Renal pelvis (tissue), 4 donors: ENCODE data around the gene ALG5. TPM values are rescaled to one million over a fixed set of nuclear protein-coding genes. Genes with fewer than 3 reads are reported as not detected.

Experiments used
- DNase-seq: peaks from one replicate; pipeline ENCODE4 v3.0.0-alpha.2; 2013
- polyA plus RNA-seq, 3 donors: library from polyadenylated mRNA; unstranded; fragments of 120-200 nt; gene quantifications; one replicate each; pipeline ENCODE4 v1.2.1, GENCODE V29; 2013; ENCODE audit not compliant: insufficient read length in 3 of 3

Gene ALG5
- polyA plus RNA-seq, 3 donors, result 49.5 to 58.6 (median 55.2) TPM

- no peak for DNase-seq
These were observed 6.8 kb downstream of the ALG5 start for GRCh38 chr13:36992362-36992761.

GRCh38 chr13:36986462-36987240 lies 12.5 kb downstream of the ALG5 start:
- no peak for DNase-seq

- DNase-seq, result peak; percentile 42
These were observed 17.9 kb downstream of the ALG5 start for GRCh38 chr13:36981156-36981743.

- DNase-seq, result no peak
These were observed 19.6 kb downstream of the ALG5 start for GRCh38 chr13:36979361-36980050.

GRCh38 chr13:36975172-36975571 lies 24.0 kb downstream of the ALG5 start:
- no peak for DNase-seq

- no peak for DNase-seq
These were observed 25.4 kb downstream of the ALG5 start for GRCh38 chr13:36973621-36974295.

GRCh38 chr13:36973009-36973408 lies 26.1 kb downstream of the ALG5 start:
- DNase-seq, result no peak

GRCh38 chr13:36966404-36966803 lies 32.7 kb downstream of the ALG5 start:
- DNase-seq, result no peak

- DNase-seq, result peak; percentile 2
These were observed 33.4 kb downstream of the ALG5 start for GRCh38 chr13:36965767-36966166.

GRCh38 chr13:36959456-36960116 lies 39.6 kb downstream of the ALG5 start:
- no peak for DNase-seq

GRCh38 chr13:36954542-36954941 lies 44.6 kb downstream of the ALG5 start:
- no peak for DNase-seq

GRCh38 chr13:36950920-36951319 lies 48.2 kb downstream of the ALG5 start:
- DNase-seq, result no peak

GRCh38 chr13:36950330-36950729 lies 48.8 kb downstream of the ALG5 start:
- no peak for DNase-seq

GRCh38 chr13:36945078-36945477 lies 54.1 kb downstream of the ALG5 start:
- no peak for DNase-seq

- DNase-seq, result no peak
These were observed 73.5 kb downstream of the ALG5 start for GRCh38 chr13:36925603-36926002.

- no peak for DNase-seq
These were observed 75.1 kb downstream of the ALG5 start for GRCh38 chr13:36924001-36924400.

- DNase-seq, result no peak
These were observed 77.4 kb downstream of the ALG5 start for GRCh38 chr13:36921631-36922301.

- no peak for DNase-seq
These were observed 78.4 kb downstream of the ALG5 start for GRCh38 chr13:36920616-36921185.

GRCh38 chr13:36919833-36920615 lies 79.1 kb downstream of the ALG5 start, which contains the start of gene SMAD9:
SMAD9 (minus strand) TSS chr13:36920238; CDS start chr13:36879689, 40,549 bp downstream.
- peak; percentile 69 for DNase-seq
